GM12873 (cell line): ENCODE data around the gene TCEAL4.

ENCODE experiments used
- TF ChIP-seq, protein P1 (sequence below): IDR thresholded peaks from 2 replicates; pipeline ENCODE4 v1.5.1; 2012; ENCODE audit warnings: low read depth, mild to moderate bottlenecking, moderate library complexity, low read length, control low read depth; ENCODE audit not compliant: insufficient read depth; ENCODE audit errors: missing control alignments

The TCEAL4 gene

DNA sequence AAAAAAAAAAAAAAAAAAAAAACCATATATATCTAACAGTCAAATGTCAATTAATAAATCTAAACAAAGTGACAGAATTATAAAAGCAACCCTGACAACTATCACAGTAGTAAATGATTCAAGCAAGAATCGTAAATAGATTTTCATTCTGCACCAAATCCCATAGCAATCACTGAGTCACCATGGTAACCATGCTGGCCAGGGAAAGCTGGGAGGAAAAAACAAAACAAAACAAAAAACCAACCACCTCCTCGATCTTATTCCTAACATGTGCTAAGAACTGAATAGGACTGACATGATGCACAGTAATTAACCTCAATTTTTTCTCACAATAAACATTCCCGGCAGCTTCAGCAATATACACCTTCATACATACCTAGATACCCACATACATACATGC, 35.4 kb upstream of the TCEAL4 start:
- TF ChIP-seq, protein P1, sequence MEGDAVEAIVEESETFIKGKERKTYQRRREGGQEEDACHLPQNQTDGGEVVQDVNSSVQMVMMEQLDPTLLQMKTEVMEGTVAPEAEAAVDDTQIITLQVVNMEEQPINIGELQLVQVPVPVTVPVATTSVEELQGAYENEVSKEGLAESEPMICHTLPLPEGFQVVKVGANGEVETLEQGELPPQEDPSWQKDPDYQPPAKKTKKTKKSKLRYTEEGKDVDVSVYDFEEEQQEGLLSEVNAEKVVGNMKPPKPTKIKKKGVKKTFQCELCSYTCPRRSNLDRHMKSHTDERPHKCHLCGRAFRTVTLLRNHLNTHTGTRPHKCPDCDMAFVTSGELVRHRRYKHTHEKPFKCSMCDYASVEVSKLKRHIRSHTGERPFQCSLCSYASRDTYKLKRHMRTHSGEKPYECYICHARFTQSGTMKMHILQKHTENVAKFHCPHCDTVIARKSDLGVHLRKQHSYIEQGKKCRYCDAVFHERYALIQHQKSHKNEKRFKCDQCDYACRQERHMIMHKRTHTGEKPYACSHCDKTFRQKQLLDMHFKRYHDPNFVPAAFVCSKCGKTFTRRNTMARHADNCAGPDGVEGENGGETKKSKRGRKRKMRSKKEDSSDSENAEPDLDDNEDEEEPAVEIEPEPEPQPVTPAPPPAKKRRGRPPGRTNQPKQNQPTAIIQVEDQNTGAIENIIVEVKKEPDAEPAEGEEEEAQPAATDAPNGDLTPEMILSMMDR = no peak

DNA sequence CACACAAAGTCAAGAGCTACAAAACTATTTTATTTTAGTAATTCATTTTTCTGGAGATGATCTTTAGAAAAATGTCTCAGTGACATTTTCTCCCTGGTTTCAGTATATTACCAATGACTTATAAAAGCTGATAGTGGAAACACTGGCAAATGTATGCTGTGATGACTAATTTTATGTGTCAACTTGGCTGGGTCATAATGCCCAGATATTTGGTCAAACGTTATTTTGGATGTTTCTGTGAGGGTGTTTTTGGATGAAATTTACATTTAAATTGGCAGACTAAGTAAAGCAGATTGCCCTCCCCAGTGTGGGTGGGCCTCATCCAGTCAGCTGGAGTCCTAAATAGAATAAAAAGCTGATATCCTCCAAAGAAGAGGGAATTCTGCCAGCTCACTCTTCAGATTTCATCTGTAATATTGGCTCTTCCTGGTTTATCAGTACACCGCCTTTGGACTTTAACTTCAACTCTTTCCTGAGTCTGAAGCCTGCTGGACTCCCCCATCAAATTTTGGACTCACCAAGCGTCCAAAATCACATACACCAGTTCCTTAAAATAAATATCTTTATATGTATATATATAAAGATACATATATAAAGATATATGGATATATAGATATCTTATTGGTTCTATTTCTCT, 34.8 kb upstream of the TCEAL4 start:
- TF ChIP-seq, protein P1 = no peak

DNA sequence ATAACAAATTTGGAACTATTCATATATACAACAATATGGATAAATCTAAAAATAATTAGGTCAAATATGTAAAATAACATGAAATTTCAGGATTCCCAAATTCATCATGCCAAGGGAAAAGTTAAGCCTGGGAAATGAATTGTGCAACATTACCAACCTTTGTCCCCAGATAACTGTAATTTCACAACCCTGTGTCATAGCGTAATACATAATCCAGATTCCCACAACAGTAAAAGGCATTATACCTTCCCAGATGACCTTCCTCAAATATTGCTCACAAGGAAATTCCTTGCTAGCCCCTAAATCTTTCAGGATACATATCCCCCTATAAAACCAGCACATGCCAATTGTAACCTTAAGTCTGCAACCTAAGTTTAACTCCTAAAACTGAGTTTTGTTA, 33.1 kb upstream of the TCEAL4 start:
- TF ChIP-seq, protein P1 = no peak

DNA sequence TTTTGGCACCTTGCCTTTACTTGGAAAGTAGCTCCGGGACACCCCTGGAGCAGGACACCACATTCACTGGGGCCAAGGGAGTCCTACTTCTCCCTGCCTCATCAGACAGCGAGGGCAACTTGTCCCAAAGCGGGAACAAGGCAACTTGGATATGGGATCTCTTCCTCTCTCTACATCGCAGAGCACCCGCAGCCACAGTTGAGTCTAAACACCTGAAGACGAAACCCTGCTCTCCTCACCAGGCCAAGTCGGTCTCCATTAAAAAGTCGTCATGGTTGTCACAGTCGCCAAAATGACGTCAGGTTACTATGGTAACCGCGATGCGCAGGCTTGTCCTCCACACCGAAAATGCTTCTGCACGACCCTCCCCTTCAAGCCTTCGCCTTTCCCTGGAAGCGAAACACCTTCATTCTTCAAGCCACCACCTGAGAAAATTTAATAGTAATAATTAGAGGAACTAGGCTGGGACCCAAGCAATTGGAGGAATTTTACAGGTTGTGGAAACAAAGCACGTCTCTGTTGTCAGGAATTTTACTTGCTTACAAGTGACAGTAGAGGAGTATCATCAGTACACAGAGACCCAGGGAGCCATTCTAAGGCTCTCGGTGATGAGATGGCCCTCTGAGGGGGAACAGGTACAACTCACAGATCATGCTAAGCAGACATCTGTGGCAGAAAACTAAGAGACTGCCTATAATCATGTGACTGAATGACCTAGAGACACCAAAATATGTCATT, 30.5 kb upstream of the TCEAL4 start:
- TF ChIP-seq, protein P1 = no peak

DNA sequence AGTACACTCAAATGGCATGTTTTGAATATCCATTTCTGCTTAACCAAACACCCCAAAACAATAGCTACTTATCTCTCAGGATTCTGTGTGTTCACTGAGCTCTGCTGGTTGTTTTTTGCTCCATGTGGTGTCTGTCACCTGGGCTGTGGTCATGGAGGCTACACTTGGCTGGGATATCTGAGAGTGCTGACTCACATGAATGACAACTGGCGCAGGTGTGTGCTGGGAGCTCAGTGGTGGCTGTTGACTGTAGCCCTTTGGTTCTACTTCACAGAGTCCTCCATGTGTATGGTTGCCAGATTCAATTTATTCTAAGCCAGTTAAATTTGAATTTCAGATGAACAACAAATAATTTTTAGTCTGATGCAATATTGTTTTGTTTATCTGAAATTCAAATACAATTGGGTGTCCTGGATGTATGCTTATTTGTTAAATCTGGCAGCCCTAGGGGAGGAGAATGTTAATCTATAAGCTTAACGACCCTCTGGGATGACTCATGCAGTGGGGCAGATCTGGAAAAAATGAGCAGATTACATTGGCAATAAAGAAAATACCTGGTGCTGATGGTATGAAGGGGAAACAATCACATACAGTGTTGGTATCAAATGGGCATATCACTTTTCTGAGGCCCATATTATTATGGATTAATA, 28.2 kb upstream of the TCEAL4 start:
- TF ChIP-seq, protein P1 = no peak

DNA sequence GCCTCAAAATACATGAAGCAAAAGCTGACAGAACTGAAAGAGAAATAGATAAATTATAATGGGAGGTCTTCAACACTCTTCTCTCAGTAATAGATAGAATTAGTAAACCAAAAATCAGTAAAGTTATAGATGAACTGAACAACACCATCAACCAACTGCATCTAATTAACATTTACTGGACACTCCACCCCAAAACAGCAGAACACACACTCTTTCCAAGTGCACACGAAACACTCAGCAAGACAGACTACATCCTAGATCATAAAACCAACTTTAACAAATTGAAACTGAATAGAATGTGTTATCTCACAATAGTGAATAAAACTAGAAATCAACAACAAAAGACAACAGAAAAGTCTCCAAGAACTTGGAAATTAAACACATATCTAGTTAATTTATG, 25.1 kb upstream of the TCEAL4 start:
- TF ChIP-seq, protein P1 = no peak

DNA sequence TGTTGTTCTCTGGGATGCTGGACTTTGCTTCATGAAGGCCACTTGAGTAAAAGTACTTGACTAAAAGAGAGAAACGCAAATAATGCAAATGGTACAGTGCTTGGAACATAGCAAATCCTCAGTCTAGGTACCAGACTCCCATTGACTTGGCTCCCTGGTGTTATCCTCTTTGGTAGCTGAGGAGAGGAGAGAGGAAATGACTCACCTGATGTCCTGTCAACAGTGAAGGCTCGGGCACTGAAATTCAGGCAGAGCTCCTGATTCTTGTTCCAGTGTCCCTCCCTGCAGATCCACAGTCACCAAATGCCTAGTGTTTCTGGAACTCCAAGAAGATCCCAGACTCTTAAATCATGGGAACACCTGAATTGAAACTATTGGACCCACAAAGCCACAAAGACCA, 22.5 kb upstream of the TCEAL4 start:
- TF ChIP-seq, protein P1 = no peak
